HepG2 (cell line): ENCODE results near the gene BEX3. TPM values are rescaled to one million over a fixed set of nuclear protein-coding genes. Genes with fewer than 3 reads are reported as not detected.
A peak's percentile ranks its signal among the peaks of the same experiment; 100 is the strongest.

Experiments
- ARNTL ChIP-seq: sonication (generic); formaldehyde crosslinking; IDR thresholded peaks from 2 replicates; pipeline ENCODE4 v1.4.0; 2020; ENCODE audit warnings: mild to moderate bottlenecking, missing genetic modification reagents
- BHLHE40 ChIP-seq: IDR thresholded peaks from 2 replicates; pipeline ENCODE4 v1.6.1; 2011; ENCODE audit warnings: low read length, improper control_type of control experiment
- CREB1 ChIP-seq, 2 experiments: fragments of 450-650 bp in 1 of 2; IDR thresholded peaks; 2 replicates each; pipeline ENCODE4 v1.6.1; 2016 to 2017; ENCODE audit warnings: control low read depth in 1 of 2, mild to moderate bottlenecking in 1 of 2, missing compliant biosample characterization in 1 of 2, missing genetic modification characterization in 1 of 2
- DMAP1 ChIP-seq: IDR thresholded peaks from 2 replicates; pipeline ENCODE4 v1.6.1; 2016
- HCFC1 ChIP-seq: fragments of 150-350 bp; IDR thresholded peaks from 2 replicates; pipeline ENCODE4 v1.6.1; 2014; ENCODE audit warnings: low read depth, low read length
- HES4 ChIP-seq: sonication (generic); formaldehyde crosslinking; IDR thresholded peaks from 2 replicates; pipeline ENCODE4 v1.9.0; 2021; ENCODE audit warnings: mild to moderate bottlenecking, missing genetic modification reagents, borderline replicate concordance
- HNRNPK ChIP-seq: fragments of 200-400 bp; formaldehyde crosslinking; IDR thresholded peaks from 2 replicates; pipeline ENCODE4 v1.6.1; 2018; ENCODE audit warnings: low read length, low read depth, moderate library complexity, mild to moderate bottlenecking; ENCODE audit not compliant: poor library complexity, severe bottlenecking
- HOXA9 ChIP-seq: sonication (generic); formaldehyde crosslinking; IDR thresholded peaks from 2 replicates; pipeline ENCODE4 v1.8.1; 2022; ENCODE audit warnings: missing genetic modification reagents, mild to moderate bottlenecking, moderate library complexity, borderline replicate concordance
- JARID2 ChIP-seq: sonication (generic); formaldehyde crosslinking; IDR thresholded peaks from 2 replicates; pipeline ENCODE4 v1.8.1; 2023; ENCODE audit warnings: missing genetic modification reagents, inconsistent platforms; ENCODE audit not compliant: insufficient replicate concordance
- JDP2 ChIP-seq: sonication (generic); formaldehyde crosslinking; IDR thresholded peaks from 2 replicates; pipeline ENCODE4 v1.8.1; 2022; ENCODE audit warnings: missing genetic modification reagents, borderline replicate concordance
- PHF8 ChIP-seq: sonication (generic); formaldehyde crosslinking; IDR thresholded peaks from 2 replicates; pipeline ENCODE4 v1.5.0; 2020; ENCODE audit warnings: missing genetic modification reagents
- PLRG1 ChIP-seq: fragments of 450-650 bp; conservative IDR thresholded peaks from 2 replicates; pipeline ENCODE4 v1.6.1; 2016
- POLR2G ChIP-seq: fragments of 200-400 bp; formaldehyde crosslinking; IDR thresholded peaks from 2 replicates; pipeline ENCODE4 v1.6.1; 2018; ENCODE audit warnings: mild to moderate bottlenecking, low read depth, low read length, moderate library complexity
- RARA ChIP-seq: IDR thresholded peaks from 2 replicates; pipeline ENCODE4 v1.6.1; 2016; ENCODE audit warnings: missing genetic modification reagents, missing compliant biosample characterization
- RBAK ChIP-seq: sonication (generic); formaldehyde crosslinking; IDR thresholded peaks from 2 replicates; pipeline ENCODE4 v1.5.1; 2020; ENCODE audit warnings: mild to moderate bottlenecking, missing genetic modification reagents
- YEATS4 ChIP-seq: sonication (generic); formaldehyde crosslinking; IDR thresholded peaks from 2 replicates; pipeline ENCODE4 v1.4.0; 2020; ENCODE audit warnings: missing genetic modification reagents, borderline replicate concordance
- ZBTB42 ChIP-seq: sonication (generic); formaldehyde crosslinking; IDR thresholded peaks from 2 replicates; pipeline ENCODE4 v1.5.0; 2020; ENCODE audit warnings: mild to moderate bottlenecking, missing genetic modification reagents
- ZFYVE20 ChIP-seq: sonication (generic); formaldehyde crosslinking; IDR thresholded peaks from 2 replicates; pipeline ENCODE4 v1.8.0; 2023; ENCODE audit warnings: low read depth, mild to moderate bottlenecking, moderate library complexity, missing genetic modification reagents, borderline replicate concordance
- ZNF205 ChIP-seq: IDR thresholded peaks from 2 replicates; pipeline ENCODE4 v1.6.1; 2018; ENCODE audit warnings: missing biosample characterization, missing genetic modification reagents
- ZNF510 ChIP-seq: sonication (generic); formaldehyde crosslinking; IDR thresholded peaks from 2 replicates; pipeline ENCODE4 v1.4.0; 2020; ENCODE audit warnings: low read depth, mild to moderate bottlenecking, missing genetic modification reagents
- ZSCAN30 ChIP-seq: sonication (generic); formaldehyde crosslinking; IDR thresholded peaks from 2 replicates; pipeline ENCODE4 v1.5.0; 2020; ENCODE audit warnings: mild to moderate bottlenecking, missing genetic modification reagents
- polyA plus RNA-seq, 8 experiments: library from polyadenylated mRNA; depleted of rRNA in 3 of 8; stranded (reverse) in 7 of 8; unstranded in 1 of 8; fragments of >200 nt; fragmentation: Illumina TruSeq in 4 of 8; extraction: Trizol in 4 of 8; gene quantifications; 2 replicates each; pipeline versions ENCODE4 v1.2.1 to v1.2.3, GENCODE V29; 2011 to 2016; ENCODE audit warnings: low read depth in 4 of 8, missing spikeins in 1 of 8, mixed read lengths in 1 of 8; ENCODE audit not compliant: insufficient read depth in 1 of 8
- total RNA-seq, 5 experiments: library from RNA; depleted of rRNA; stranded (reverse); fragments of >200 nt; fragmentation: Illumina TruSeq; extraction: Trizol; gene quantifications; 2 replicates each; pipeline ENCODE4 v1.2.3, GENCODE V29; 2016; ENCODE audit warnings: low read depth in 1 of 5
- TF ChIP-seq, protein P1 (sequence below): sonication (generic); formaldehyde crosslinking; IDR thresholded peaks from 2 replicates; pipeline ENCODE4 v1.8.1; 2023; ENCODE audit warnings: missing genetic modification reagents, mild to moderate bottlenecking, borderline replicate concordance
- TF ChIP-seq, protein P2 (sequence below): IDR thresholded peaks from 2 replicates; pipeline ENCODE4 v1.6.1; 2016; ENCODE audit warnings: missing compliant biosample characterization, missing genetic modification reagents, borderline replicate concordance
- TF ChIP-seq, protein P3 (sequence below): sonication (generic); formaldehyde crosslinking; IDR thresholded peaks from 2 replicates; pipeline ENCODE4 v1.4.0; 2020; ENCODE audit warnings: mild to moderate bottlenecking, missing genetic modification reagents
- TF ChIP-seq, protein P4 (sequence below): sonication (generic); formaldehyde crosslinking; IDR thresholded peaks from 2 replicates; pipeline ENCODE4 v1.4.0; 2020; ENCODE audit warnings: missing genetic modification reagents, mild to moderate bottlenecking, borderline replicate concordance
- TF ChIP-seq, protein P5 (sequence below): sonication (generic); formaldehyde crosslinking; IDR thresholded peaks from 2 replicates; pipeline ENCODE4 v1.8.1; 2023; ENCODE audit warnings: mild to moderate bottlenecking, missing genetic modification reagents

Gene BEX3
- total and polyA plus RNA-seq, 2 of the 13 experiments (the other 11 are each of a cell fraction or from before 2014, with no cell fraction given), result 50.9 to 55.8 TPM

DNA sequence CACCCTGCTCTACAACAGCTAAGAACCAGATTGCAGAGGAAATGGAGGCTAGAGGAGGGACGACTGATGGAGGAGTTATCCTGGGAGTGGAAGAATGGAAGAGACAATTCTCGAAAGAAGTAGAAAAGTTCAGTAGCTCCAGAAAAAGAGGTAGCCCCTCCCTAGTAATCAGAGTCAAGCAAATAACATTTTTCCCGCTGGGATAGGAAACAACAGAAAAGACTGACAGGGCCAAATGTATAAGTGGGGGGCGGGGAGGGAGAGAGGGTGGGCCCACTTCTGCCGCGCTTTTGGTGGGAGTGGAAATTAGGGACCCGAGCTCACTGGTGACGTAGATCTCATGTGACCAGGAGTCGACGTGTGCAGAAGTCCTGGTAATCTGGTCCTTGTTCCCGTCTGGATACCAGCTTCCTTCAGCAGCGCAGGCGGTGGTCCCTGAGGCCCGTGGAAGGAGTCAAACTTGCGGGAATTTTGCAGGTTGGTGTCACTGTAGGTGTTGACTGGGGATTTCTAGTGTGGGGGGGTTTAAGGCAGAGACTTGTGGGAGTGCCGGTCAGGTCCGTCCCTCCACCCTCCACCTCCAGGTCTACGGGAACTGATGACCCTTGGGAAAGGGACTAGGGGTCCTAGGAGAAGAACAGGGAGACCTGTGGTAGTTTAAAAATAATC is 20.1 kb upstream of the BEX3 start, which contains the start of gene TCEAL9 (continued):
- TF ChIP-seq YEATS4 (CRISPR knock-in tag), result no peak
- peak; percentile 66 for TF ChIP-seq PHF8 (CRISPR knock-in tag)
- no peak for TF ChIP-seq ARNTL
- TF ChIP-seq HCFC1, result no peak
- TF ChIP-seq, protein P1, sequence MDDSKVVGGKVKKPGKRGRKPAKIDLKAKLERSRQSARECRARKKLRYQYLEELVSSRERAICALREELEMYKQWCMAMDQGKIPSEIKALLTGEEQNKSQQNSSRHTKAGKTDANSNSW (CRISPR knock-in tag), result no peak
- TF ChIP-seq ZBTB42 (CRISPR knock-in tag), result no peak
- TF ChIP-seq, protein P2, sequence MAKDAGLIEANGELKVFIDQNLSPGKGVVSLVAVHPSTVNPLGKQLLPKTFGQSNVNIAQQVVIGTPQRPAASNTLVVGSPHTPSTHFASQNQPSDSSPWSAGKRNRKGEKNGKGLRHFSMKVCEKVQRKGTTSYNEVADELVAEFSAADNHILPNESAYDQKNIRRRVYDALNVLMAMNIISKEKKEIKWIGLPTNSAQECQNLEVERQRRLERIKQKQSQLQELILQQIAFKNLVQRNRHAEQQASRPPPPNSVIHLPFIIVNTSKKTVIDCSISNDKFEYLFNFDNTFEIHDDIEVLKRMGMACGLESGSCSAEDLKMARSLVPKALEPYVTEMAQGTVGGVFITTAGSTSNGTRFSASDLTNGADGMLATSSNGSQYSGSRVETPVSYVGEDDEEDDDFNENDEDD (CRISPR knock-in tag), result peak; percentile 33; the same call in 1 of the 2 replicates
- TF ChIP-seq RBAK, result no peak
- no peak for TF ChIP-seq HNRNPK
- TF ChIP-seq POLR2G, result peak; percentile 60
- TF ChIP-seq ZFYVE20 (CRISPR knock-in tag), result no peak
- no peak for TF ChIP-seq HOXA9 (CRISPR knock-in tag)
- TF ChIP-seq BHLHE40, result no peak
- TF ChIP-seq, protein P3, sequence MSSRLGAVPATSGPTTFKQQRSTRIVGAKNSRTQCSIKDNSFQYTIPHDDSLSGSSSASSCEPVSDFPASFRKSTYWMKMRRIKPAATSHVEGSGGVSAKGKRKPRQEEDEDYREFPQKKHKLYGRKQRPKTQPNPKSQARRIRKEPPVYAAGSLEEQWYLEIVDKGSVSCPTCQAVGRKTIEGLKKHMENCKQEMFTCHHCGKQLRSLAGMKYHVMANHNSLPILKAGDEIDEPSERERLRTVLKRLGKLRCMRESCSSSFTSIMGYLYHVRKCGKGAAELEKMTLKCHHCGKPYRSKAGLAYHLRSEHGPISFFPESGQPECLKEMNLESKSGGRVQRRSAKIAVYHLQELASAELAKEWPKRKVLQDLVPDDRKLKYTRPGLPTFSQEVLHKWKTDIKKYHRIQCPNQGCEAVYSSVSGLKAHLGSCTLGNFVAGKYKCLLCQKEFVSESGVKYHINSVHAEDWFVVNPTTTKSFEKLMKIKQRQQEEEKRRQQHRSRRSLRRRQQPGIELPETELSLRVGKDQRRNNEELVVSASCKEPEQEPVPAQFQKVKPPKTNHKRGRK (CRISPR knock-in tag), result no peak
- TF ChIP-seq ZNF510, result no peak
- no peak for TF ChIP-seq ZNF205
- peak; percentile 33; the same call in 1 of the 2 replicates for TF ChIP-seq DMAP1 (CRISPR knock-in tag)
- TF ChIP-seq CREB1 (IDR thresholded peaks at IDR 0.05), result peak; percentile 75
- peak; percentile 57 for TF ChIP-seq CREB1 (CRISPR knock-in tag; IDR thresholded peaks at IDR 0.05)
- TF ChIP-seq HES4 (CRISPR knock-in tag), result no peak
- TF ChIP-seq, protein P4, sequence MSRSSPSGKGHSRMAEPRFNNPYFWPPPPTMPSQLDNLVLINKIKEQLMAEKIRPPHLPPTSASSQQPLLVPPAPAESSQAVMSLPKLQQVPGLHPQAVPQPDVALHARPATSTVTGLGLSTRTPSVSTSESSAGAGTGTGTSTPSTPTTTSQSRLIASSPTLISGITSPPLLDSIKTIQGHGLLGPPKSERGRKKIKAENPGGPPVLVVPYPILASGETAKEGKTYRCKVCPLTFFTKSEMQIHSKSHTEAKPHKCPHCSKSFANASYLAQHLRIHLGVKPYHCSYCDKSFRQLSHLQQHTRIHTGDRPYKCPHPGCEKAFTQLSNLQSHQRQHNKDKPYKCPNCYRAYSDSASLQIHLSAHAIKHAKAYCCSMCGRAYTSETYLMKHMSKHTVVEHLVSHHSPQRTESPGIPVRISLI, result no peak
- no peak for TF ChIP-seq PLRG1
- no peak for TF ChIP-seq JARID2 (CRISPR knock-in tag)
- no peak for TF ChIP-seq ZSCAN30 (CRISPR knock-in tag)
- TF ChIP-seq JDP2 (CRISPR knock-in tag), result no peak
- TF ChIP-seq, protein P5, sequence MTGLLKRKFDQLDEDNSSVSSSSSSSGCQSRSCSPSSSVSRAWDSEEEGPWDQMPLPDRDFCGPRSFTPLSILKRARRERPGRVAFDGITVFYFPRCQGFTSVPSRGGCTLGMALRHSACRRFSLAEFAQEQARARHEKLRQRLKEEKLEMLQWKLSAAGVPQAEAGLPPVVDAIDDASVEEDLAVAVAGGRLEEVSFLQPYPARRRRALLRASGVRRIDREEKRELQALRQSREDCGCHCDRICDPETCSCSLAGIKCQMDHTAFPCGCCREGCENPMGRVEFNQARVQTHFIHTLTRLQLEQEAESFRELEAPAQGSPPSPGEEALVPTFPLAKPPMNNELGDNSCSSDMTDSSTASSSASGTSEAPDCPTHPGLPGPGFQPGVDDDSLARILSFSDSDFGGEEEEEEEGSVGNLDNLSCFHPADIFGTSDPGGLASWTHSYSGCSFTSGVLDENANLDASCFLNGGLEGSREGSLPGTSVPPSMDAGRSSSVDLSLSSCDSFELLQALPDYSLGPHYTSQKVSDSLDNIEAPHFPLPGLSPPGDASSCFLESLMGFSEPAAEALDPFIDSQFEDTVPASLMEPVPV (CRISPR knock-in tag), result no peak
- TF ChIP-seq RARA (CRISPR knock-in tag), result no peak
